ENCODE data around the gene ETV3. TPM values are rescaled to one million over a fixed set of nuclear protein-coding genes. Genes with fewer than 3 reads are reported as not detected.

The ETV3 gene
- total and polyA plus RNA-seq, 8 donors = 3.8 to 30.8 (median 11.5) TPM

- Histone ChIP-seq H3K27ac (no peak overlapping the region), H3K4me1 (no peaks in the 10 kb centered on the region), H3K27me3 (peaks cover 0 to 74% (median 16%) of the 10 kb centered on the region in 3 donors), H3K9me3 (no peaks in the 10 kb centered on the region), H3K36me3 (no peaks in the 10 kb centered on the region), H3K4me3 (no peak overlapping the region)
- DNase-seq = no peak
- intact Hi-C loops (cut with DNase I; ENCODE audit: low total_unique reads) = no loop called here
- 65 to 72% (median 67%) methylated on average over 8 of the region's 8 CpGs for WGBS, 5 donors
- TF ChIP-seq POLR2AphosphoS5 (IDR thresholded peaks at IDR 0.05) (no peak), POLR2A (IDR thresholded peaks at IDR 0.05) (no peak), EP300 (IDR thresholded peaks at IDR 0.05) (no peak), CTCF (IDR thresholded peaks at IDR 0.05) (no peak)
Measured at GRCh38 chr1:157112186-157112867, 25.9 kb downstream of the ETV3 start.

GRCh38 chr1:157111396-157112165 lies 26.6 kb downstream of the ETV3 start:
- no peak overlapping the region for H3K27ac ChIP-seq
- WGBS, 5 donors = 45 to 64% (median 48%) methylated on average over 19 of the region's 19 CpGs
- intact Hi-C loops (cut with DNase I; ENCODE audit: low total_unique reads) = no loop called here
- peaks cover 0 to 1% (median 0%) of the 10 kb centered on the region in 4 donors for H3K4me1 ChIP-seq
- no peaks in the 10 kb centered on the region for H3K9me3 ChIP-seq
- no peak for TF ChIP-seq EP300 (IDR thresholded peaks at IDR 0.05)
- no peak for TF ChIP-seq POLR2A (IDR thresholded peaks at IDR 0.05)
- no peak for TF ChIP-seq POLR2AphosphoS5 (IDR thresholded peaks at IDR 0.05)
- TF ChIP-seq CTCF (IDR thresholded peaks at IDR 0.05) = no peak
- DNase-seq = no peak
- H3K27me3 ChIP-seq = peaks cover 0 to 82% (median 16%) of the 10 kb centered on the region in 3 donors
- no peaks in the 10 kb centered on the region for H3K36me3 ChIP-seq
- H3K4me3 ChIP-seq = no peak overlapping the region

- Histone ChIP-seq H3K9me3 (no peaks in the 10 kb centered on the region), H3K4me1 (peaks cover 0 to 4% (median 0%) of the 10 kb centered on the region in 4 donors), H3K27me3 (peaks cover 0 to 91% (median 16%) of the 10 kb centered on the region in 3 donors), H3K36me3 (no peaks in the 10 kb centered on the region), H3K27ac (no peak overlapping the region), H3K4me3 (no peak overlapping the region)
- intact Hi-C loops (cut with DNase I; ENCODE audit: low total_unique reads) = no loop called here
- WGBS, 5 donors = 80 to 91% (median 85%) methylated on average over 3 of the region's 3 CpGs
- DNase-seq = no peak
- TF ChIP-seq POLR2AphosphoS5 (IDR thresholded peaks at IDR 0.05) = no peak
Measured at GRCh38 chr1:157110686-157111085, 27.5 kb downstream of the ETV3 start.

GRCh38 chr1:157110003-157110402 lies 28.2 kb downstream of the ETV3 start:
- Histone ChIP-seq H3K27ac (no peak overlapping the region), H3K4me3 (no peak overlapping the region), H3K4me1 (peaks cover 0 to 4% (median 0%) of the 10 kb centered on the region in 4 donors), H3K9me3 (no peaks in the 10 kb centered on the region), H3K36me3 (no peaks in the 10 kb centered on the region), H3K27me3 (peaks cover 0 to 97% (median 16%) of the 10 kb centered on the region in 3 donors)
- TF ChIP-seq CTCF (IDR thresholded peaks at IDR 0.05) = no peak
- TF ChIP-seq POLR2A (IDR thresholded peaks at IDR 0.05) = no peak
- no peak for TF ChIP-seq EP300 (IDR thresholded peaks at IDR 0.05)
- no peak for TF ChIP-seq POLR2AphosphoS5 (IDR thresholded peaks at IDR 0.05)
- DNase-seq = no peak
- 73 to 79% (median 75%) methylated on average over 6 of the region's 6 CpGs for WGBS, 5 donors
- intact Hi-C loops (cut with DNase I; ENCODE audit: low total_unique reads) = no loop called here

Data from stomach (tissue), 9 donors.